HUDEP-2 (cell line): ENCODE data around the gene KDELR3.
A peak's percentile ranks its signal among the peaks of the same experiment; 100 is the strongest.

Experiments used
- DNase-seq, 76 experiments: peaks; one replicate each; lab custom pipeline; 2025; ENCODE audit not compliant: unreplicated experiment in 76 of 76; lab: John Stamatoyannopoulos, UW

The KDELR3 gene

GRCh38 chr22:38467904-38468442 is at the start of gene KDELR3:
TSS of gene KDELR3 (plus strand) at chr22:38468096. CDS start at chr22:38468234, 138 bp downstream.
- peak in 61 of 76 experiments; percentile 3 to 77 (median 52) for DNase-seq

- no peak for DNase-seq
Measured at GRCh38 chr22:38418589-38418988, 49.3 kb upstream of the KDELR3 start.

GRCh38 chr22:38419121-38419857 is 48.6 kb upstream of the KDELR3 start:
- no peak for DNase-seq

- no peak for DNase-seq
Measured at GRCh38 chr22:38419858-38420160, 48.1 kb upstream of the KDELR3 start.

- no peak for DNase-seq
Measured at GRCh38 chr22:38420734-38421133, 47.2 kb upstream of the KDELR3 start.

- DNase-seq = no peak
Measured at GRCh38 chr22:38422611-38423511, 45.0 kb upstream of the KDELR3 start.

- DNase-seq = no peak
Measured at GRCh38 chr22:38423512-38424503, 44.1 kb upstream of the KDELR3 start.

GRCh38 chr22:38424525-38425080 is 43.3 kb upstream of the KDELR3 start:
- DNase-seq = no peak

- DNase-seq = no peak
Measured at GRCh38 chr22:38426628-38427027, 41.3 kb upstream of the KDELR3 start.

- no peak for DNase-seq
Measured at GRCh38 chr22:38427465-38427864, 40.4 kb upstream of the KDELR3 start.

GRCh38 chr22:38427940-38428339 is 40.0 kb upstream of the KDELR3 start:
- DNase-seq = no peak

GRCh38 chr22:38428714-38429113 is 39.2 kb upstream of the KDELR3 start:
- DNase-seq = no peak

- no peak for DNase-seq
Measured at GRCh38 chr22:38429499-38430068, 38.3 kb upstream of the KDELR3 start.

- no peak for DNase-seq
Measured at GRCh38 chr22:38431266-38432010, 36.5 kb upstream of the KDELR3 start.

GRCh38 chr22:38432264-38432663 is 35.6 kb upstream of the KDELR3 start:
- DNase-seq = no peak

GRCh38 chr22:38433871-38434270 is 34.0 kb upstream of the KDELR3 start:
- no peak for DNase-seq

- peak in 2 of 76 experiments; percentile 4 to 14 for DNase-seq
Measured at GRCh38 chr22:38435010-38435409, 32.9 kb upstream of the KDELR3 start.

GRCh38 chr22:38435965-38436364 is 31.9 kb upstream of the KDELR3 start:
- DNase-seq = no peak
